Ovary (tissue), 9 donors: ENCODE measurements around the gene USP51. TPM values are rescaled to one million over a fixed set of nuclear protein-coding genes. Genes with fewer than 3 reads are reported as not detected.
A peak's percentile ranks its signal among the peaks of the same experiment; 100 is the strongest.
"Not testable (repeated sequence)": the region's sequence is repeated elsewhere in the genome, so short reads cannot be mapped to it uniquely, and the experiment has no call there.

ENCODE experiments used
- DNase-seq, 5 donors: peaks; one replicate each; pipeline ENCODE4 v3.0.0-alpha.2; 2019 to 2020
- H3K27ac ChIP-seq, 2 donors: fragments of 200-600 bp; one replicate each; pipeline versions ENCODE4 v1.5.1 to v1.8.0; 2019 to 2022
- H3K27me3 ChIP-seq: fragments of 200-600 bp; one replicate; pipeline ENCODE4 v1.8.0; 2022
- H3K36me3 ChIP-seq: fragments of 200-600 bp; sonication (generic); one replicate; pipeline ENCODE4 v1.5.1; 2019
- H3K4me1 ChIP-seq: one replicate; pipeline ENCODE4 v1.8.1; 2013; ENCODE audit warnings: mild to moderate bottlenecking, moderate library complexity; ENCODE audit not compliant: insufficient read depth
- H3K4me3 ChIP-seq: fragments of 200-600 bp; sonication (generic); one replicate; pipeline ENCODE4 v1.5.1; 2017
- H3K9me3 ChIP-seq, 2 donors: fragments of 200-600 bp in 1 of 2; sonication (generic) in 1 of 2; one replicate each; pipeline versions ENCODE4 v1.5.1 to v1.8.1; 2013 to 2019; ENCODE audit warnings: mild to moderate bottlenecking in 1 of 2, moderate library complexity in 1 of 2
- CTCF ChIP-seq, 3 donors: fragments of 450-650 bp in 2 of 3; fragments of 200-600 bp in 1 of 3; IDR thresholded peaks; one replicate each; pipeline versions ENCODE4 v1.5.1 to v1.8.0; 2016 to 2022; ENCODE audit warnings: antibody characterized with exemption in 3 of 3, mild to moderate bottlenecking in 1 of 3
- EP300 ChIP-seq: sonication (generic); formaldehyde crosslinking; IDR thresholded peaks from one replicate; pipeline ENCODE4 v1.6.1; 2017; ENCODE audit warnings: antibody characterized with exemption
- POLR2A ChIP-seq: fragments of 450-650 bp; IDR thresholded peaks from one replicate; pipeline ENCODE4 v1.6.1; 2017; ENCODE audit warnings: antibody characterized with exemption, mild to moderate bottlenecking, moderate library complexity
- WGBS, 3 donors: extraction: QIAGEN DNeasy Blood & Tissue Kit in 1 of 3; methylation state at CpG; one replicate each; pipeline versions ENCODE4 v1.1.5 to v1.1.7; 2013 to 2017; 5-methylcytosine and 5-hydroxymethylcytosine counted together
- intact Hi-C, 4 donors: fragments of 100-400 bp; cut with DNase I; formaldehyde crosslinking; loops; one replicate each; pipeline versions ENCODE4 v1.11.0 to v1.15.1; 2022 to 2023
- microRNA-seq, 3 donors: library from miRNA; unstranded; fragments of <30 nt; microRNA quantifications; one replicate each; pipeline versions ENCODE4 to v1.2.0, GENCODE V29; 2019 to 2020
- polyA plus RNA-seq, 2 donors: library from polyadenylated mRNA; stranded (reverse); fragments of 200-250 nt in 1 of 2; fragments of 350-450 nt in 1 of 2; fragmentation: Illumina TruSeq in 1 of 2; extraction: RNeasy Lipid Tissue Mini Kit (QIAGEN cat#74804) in 1 of 2; gene quantifications; one replicate each; pipeline ENCODE4 v1.2.3, GENCODE V29; 2013 to 2014
- small RNA-seq: library from RNA; depleted of rRNA; stranded (forward); fragments of <200 nt; gene quantifications from one replicate; pipeline ENCODE3, GENCODE V24; 2016
- total RNA-seq, 7 donors: library from RNA; depleted of rRNA in 2 of 7; stranded (reverse); fragments of >200 nt in 2 of 7; fragmentation: NEBNext Ultra II Directional in 3 of 7; extraction: Animal tissue kit (Norgen Biotek cat#: 25700) in 3 of 7; gene quantifications; one replicate each; pipeline versions ENCODE4 v1.1.0 to v1.2.4, GENCODE V29; 2016 to 2023
- donor health status: DM: no; HTN: no; CAD: no; lungs with moderate emphysema.
- donor health status: DM: no; HTN: no; CAD: no.
- donor health status: Bipolar disorder and iron deficiency.
- donor health status: DM: yes; HTN: yes; CAD: no.
- donor health status: DM: no; HTN: no; CAD: no.
- donor health status: DM: yes; HTN: yes; CAD: no.

Gene USP51
- total and polyA plus RNA-seq, 9 donors: 2.8 to 12.1 (median 8.1) TPM

GRCh38 chrX:55450259-55450658, 39.4 kb downstream of the USP51 start:
- intact Hi-C loops: no loop called here
- Histone ChIP-seq H3K36me3 (no peaks in the 10 kb centered on the region), H3K27me3 (no peaks in the 10 kb centered on the region), H3K9me3 (no peaks in the 10 kb centered on the region), H3K4me1 (no peaks in the 10 kb centered on the region), H3K4me3 (no peak overlapping the region), H3K27ac (no peak overlapping the region)
- DNase-seq: peak in 1 of 5 donors; percentile 21
- 17 to 25% (median 19%) methylated on average over 5 of the region's 5 CpGs for WGBS, 3 donors
- TF ChIP-seq POLR2A: no peak
- TF ChIP-seq EP300: no peak
- no peak for TF ChIP-seq CTCF (IDR thresholded peaks at IDR 0.05)

- intact Hi-C loops, H3K4me3 ChIP-seq, H3K4me1 ChIP-seq, H3K9me3 ChIP-seq, H3K27me3 ChIP-seq, H3K27ac ChIP-seq, H3K36me3 ChIP-seq, DNase-seq: not testable (repeated sequence)
- WGBS, 3 donors: 64 to 78% (median 73%) methylated on average over 5 of the region's 5 CpGs
These were observed 46.2 kb downstream of the USP51 start for GRCh38 chrX:55443468-55443867.

Small RNA genes within 50 kb of the gene (microRNA-seq; reads per million reads assigned to microRNA genes)
- gene MIR4536-1 (0 reads per million in 3 donors), gene MIR4536-2 (0 reads per million in 3 donors)

Small RNA genes within 50 kb of the gene (small RNA-seq; reads per million reads assigned to genes)
- not detected for gene MIR4536-2

Other genes with a start within 250 kb of the USP51 start
- not detected for gene PAGE3, start 224.9 kb downstream of the USP51 start, total RNA-seq
- not detected for gene PAGE3, start 224.9 kb downstream of the USP51 start, polyA plus RNA-seq
- gene MAGEH1, start 37.7 kb downstream of the USP51 start, total RNA-seq: 10 to 100 TPM; 28.9 to 47.5 (median 38.4) TPM
- gene MAGEH1, start 37.7 kb downstream of the USP51 start, polyA plus RNA-seq: 10 to 100 TPM; 30.9 to 38.7 TPM
- gene FOXR2, start 133.6 kb upstream of the USP51 start, total RNA-seq: not detected
- gene FOXR2, start 133.6 kb upstream of the USP51 start, polyA plus RNA-seq: not detected
- 10 to 100 TPM; 17.7 to 28.3 (median 25.4) TPM for gene RRAGB, start 227.9 kb upstream of the USP51 start, total RNA-seq
- gene RRAGB, start 227.9 kb upstream of the USP51 start, polyA plus RNA-seq: 10 to 100 TPM; 26.3 to 28.2 TPM